HT1080 (cell line): ENCODE data around the gene ELAVL2. TPM values are rescaled to one million over a fixed set of nuclear protein-coding genes. Genes with fewer than 3 reads are reported as not detected.

Experiments used
- DNase-seq: peaks from one replicate; pipeline ENCODE4 v3.0.0-alpha.2; 2015; ENCODE audit warnings: low read depth
- total RNA-seq: library from RNA; depleted of rRNA; stranded (reverse); fragments of >200 nt; shearing (Covaris generic); gene quantifications from 2 replicates; pipeline ENCODE4 v1.2.3, GENCODE V29; 2014

The ELAVL2 gene
- total RNA-seq, 1 experiment from 2014 or later, result 0.45 TPM

- DNase-seq, result no peak
Observed at GRCh38 chr9:23665051-23665450, 161.0 kb downstream of the ELAVL2 start.

- no peak for DNase-seq
Observed at GRCh38 chr9:23663946-23664345, 162.1 kb downstream of the ELAVL2 start.

- peak; percentile 39 for DNase-seq
Observed at GRCh38 chr9:23663536-23663935, 162.5 kb downstream of the ELAVL2 start.

GRCh38 chr9:23663125-23663524, 162.9 kb downstream of the ELAVL2 start:
- DNase-seq, result no peak

DNA sequence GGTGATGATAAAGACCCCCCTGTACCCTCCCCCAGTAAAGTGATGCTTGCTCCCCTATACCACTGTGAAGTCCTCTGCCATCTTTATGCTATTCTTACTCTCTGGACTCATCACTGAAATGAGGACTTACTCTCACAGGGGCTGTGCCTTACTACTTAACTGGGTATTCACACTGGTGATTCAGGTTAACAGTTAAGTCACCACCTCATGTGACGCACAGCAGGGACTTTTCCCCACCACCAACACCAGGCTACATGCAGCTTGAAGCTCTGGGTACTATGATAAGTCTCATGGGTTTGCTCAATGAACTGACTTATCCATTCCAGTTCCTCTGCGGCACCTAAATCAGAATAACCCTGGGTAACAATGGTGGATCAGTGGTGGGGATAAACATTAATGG, 163.7 kb downstream of the ELAVL2 start:
- no peak for DNase-seq

DNA sequence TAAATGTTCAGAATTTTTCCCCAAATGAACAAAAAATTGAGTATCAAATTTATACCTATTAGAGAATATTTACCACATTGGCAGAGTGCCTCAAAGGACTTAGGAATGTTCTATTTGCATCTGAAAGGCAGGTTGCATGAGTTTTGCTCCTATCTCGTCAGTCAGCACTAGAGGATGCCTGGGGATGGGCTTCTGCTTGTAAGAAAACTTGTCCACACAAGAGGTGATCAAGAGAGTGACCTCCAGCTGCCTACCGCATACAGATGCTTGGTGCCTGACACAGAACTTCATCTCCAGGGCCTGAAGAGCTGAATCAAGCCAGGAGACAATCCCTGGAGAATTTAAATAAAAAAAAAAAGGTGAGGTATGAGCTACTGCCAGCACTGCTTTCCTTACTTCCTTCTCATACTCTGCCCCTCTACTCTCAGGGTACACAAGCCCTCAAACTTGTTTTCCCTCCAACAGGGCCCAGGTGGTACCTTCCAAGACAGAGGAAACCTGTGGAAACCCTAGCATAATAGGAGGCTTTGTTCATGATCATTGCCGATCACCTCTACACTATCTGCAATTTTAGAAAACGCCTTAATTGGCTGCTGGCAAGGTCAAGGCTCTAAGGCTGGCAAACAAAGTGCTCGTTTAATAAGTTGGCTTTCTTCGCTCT, 166.6 kb downstream of the ELAVL2 start:
- DNase-seq, result no peak

GRCh38 chr9:23658376-23659258, 167.4 kb downstream of the ELAVL2 start:
- DNase-seq, result no peak

DNA sequence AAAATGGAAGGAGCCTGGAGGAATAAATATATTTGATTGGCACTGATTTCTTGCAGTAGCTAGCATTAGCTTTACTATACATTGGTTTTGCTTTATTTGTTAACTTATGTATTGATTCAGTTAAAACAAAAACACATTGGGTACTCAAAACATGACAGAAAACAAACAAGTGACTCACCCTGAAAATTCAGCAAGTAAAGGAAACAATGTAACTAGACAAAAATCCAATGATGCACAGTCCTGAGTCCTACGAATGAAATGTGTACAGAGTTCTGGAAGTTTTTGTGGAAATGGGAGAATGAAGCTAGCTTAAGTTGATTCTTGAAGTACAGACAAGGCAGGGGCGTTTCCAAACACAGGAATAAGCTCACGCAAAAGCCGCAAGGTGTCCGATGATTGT, 175.0 kb downstream of the ELAVL2 start:
- no peak for DNase-seq

DNA sequence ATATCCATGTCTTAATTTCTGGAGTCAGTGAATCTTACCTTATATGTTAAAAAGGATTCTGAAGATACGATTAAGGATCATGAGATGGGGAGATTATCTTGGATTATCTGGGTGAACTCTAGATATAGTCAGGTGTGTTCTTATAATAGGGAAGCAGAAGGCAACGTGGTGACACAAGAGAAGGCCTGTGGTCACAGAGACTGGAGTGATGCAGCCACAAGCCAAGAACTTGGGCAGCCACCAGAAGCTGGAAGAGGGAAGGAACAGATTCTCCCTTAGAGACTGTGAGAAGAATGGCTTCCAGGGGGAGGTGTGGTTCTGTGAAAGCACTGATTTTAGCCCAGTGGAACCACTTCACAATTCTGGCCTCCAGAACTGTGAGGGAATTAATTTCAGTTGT, 177.4 kb downstream of the ELAVL2 start:
- DNase-seq, result no peak

DNA sequence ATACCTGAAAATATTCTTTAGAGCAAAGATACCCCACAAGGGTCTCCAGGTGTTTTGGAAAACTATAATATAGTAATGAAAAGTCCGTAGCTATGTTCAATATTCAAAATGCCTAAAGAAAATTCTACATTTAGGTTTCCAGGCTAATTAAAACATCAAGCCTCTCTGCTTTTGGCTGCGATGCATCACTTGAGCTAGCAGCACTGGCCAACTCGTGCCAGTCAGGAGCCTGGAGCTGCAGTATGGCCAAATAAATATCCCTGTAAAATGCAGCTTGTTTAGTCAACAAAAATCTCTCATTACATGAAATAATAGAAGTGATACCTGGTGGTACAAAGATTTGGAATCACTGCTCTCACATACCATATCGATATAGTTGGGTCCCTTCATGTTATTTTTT, 181.1 kb downstream of the ELAVL2 start:
- DNase-seq, result no peak

DNA sequence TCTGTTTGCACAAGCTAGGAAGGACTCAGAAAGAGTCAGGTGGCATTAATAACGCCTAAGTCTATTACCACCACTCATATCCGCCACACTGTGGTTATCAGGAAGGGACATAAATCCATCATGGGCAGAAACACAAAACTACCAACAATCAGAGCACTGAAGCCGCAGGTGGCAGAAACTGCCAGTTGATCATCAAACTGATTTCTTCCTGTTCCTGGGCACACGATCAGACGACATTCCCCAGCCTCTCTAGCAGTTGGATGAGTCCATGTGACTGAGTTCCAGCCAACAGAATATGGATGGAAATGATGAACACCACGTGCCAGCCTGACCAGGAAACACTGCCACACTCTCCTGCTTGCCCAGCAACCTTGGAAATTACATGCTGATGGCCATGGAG, 181.7 kb downstream of the ELAVL2 start:
- no peak for DNase-seq

GRCh38 chr9:23643656-23644258, 182.3 kb downstream of the ELAVL2 start:
- no peak for DNase-seq
